HEK293T (cell line): Measurements from ENCODE around the gene SHOC1.
A peak's percentile ranks its signal among the peaks of the same experiment; 100 is the strongest.

ENCODE experiments used
- CTCF ChIA-PET: fragments of 350-600 bp; formaldehyde crosslinking; extraction: SDS; loops from one replicate; lab custom pipeline; 2021; ENCODE audit warnings: antibody characterized with exemption, inconsistent platforms; lab: Yijun Ruan, JAX
- POLR2A ChIA-PET: fragments of 350-600 bp; formaldehyde crosslinking; extraction: SDS; loops from one replicate; lab custom pipeline; 2020; ENCODE audit warnings: antibody characterized with exemption, inconsistent platforms; lab: Yijun Ruan, JAX
- DNase-seq: peaks from one replicate; pipeline ENCODE4 v3.0.0; 2012; ENCODE audit warnings: mixed read lengths; ENCODE audit errors: extremely low spot score
- ARNT ChIP-seq: fragments of 450-650 bp; IDR thresholded peaks from 2 replicates; pipeline ENCODE4 v1.6.1; 2017; ENCODE audit warnings: mild to moderate bottlenecking
- BHLHE40 ChIP-seq: fragments of 450-650 bp; IDR thresholded peaks from 2 replicates; pipeline ENCODE4 v1.6.1; 2016; ENCODE audit warnings: mild to moderate bottlenecking, moderate library complexity, borderline replicate concordance
- CTBP1 ChIP-seq: fragments of 450-650 bp; IDR thresholded peaks from 2 replicates; pipeline ENCODE4 v1.6.1; 2016; ENCODE audit warnings: borderline replicate concordance
- ELF4 ChIP-seq: fragments of 450-650 bp; IDR thresholded peaks from 2 replicates; pipeline ENCODE4 v1.6.1; 2017; ENCODE audit warnings: antibody characterized with exemption
- FOXA1 ChIP-seq: fragments of 450-650 bp; IDR thresholded peaks from 2 replicates; pipeline ENCODE4 v1.6.1; 2016; ENCODE audit warnings: mild to moderate bottlenecking
- FOXK2 ChIP-seq: fragments of 450-650 bp; IDR thresholded peaks from 2 replicates; pipeline ENCODE4 v1.6.1; 2016; ENCODE audit warnings: mild to moderate bottlenecking
- FOXM1 ChIP-seq: fragments of 450-650 bp; IDR thresholded peaks from 2 replicates; pipeline ENCODE4 v1.6.1; 2017; ENCODE audit warnings: mild to moderate bottlenecking, borderline replicate concordance
- HDGF ChIP-seq: fragments of 450-650 bp; IDR thresholded peaks from 2 replicates; pipeline ENCODE4 v1.6.1; 2017; ENCODE audit warnings: antibody characterized with exemption, borderline replicate concordance
- L3MBTL2 ChIP-seq: fragments of 450-650 bp; conservative IDR thresholded peaks from 2 replicates; pipeline ENCODE4 v1.6.1; 2016; ENCODE audit warnings: mild to moderate bottlenecking
- LEF1 ChIP-seq: fragments of 450-650 bp; IDR thresholded peaks from 2 replicates; pipeline ENCODE4 v1.6.1; 2017; ENCODE audit warnings: mild to moderate bottlenecking, borderline replicate concordance
- NFRKB ChIP-seq: fragments of 450-650 bp; IDR thresholded peaks from 2 replicates; pipeline ENCODE4 v1.6.1; 2016; ENCODE audit warnings: mild to moderate bottlenecking, moderate library complexity
- PKNOX1 ChIP-seq: fragments of 450-650 bp; IDR thresholded peaks from 2 replicates; pipeline ENCODE4 v1.6.1; 2016
- SP1 ChIP-seq: fragments of 450-650 bp; IDR thresholded peaks from 2 replicates; pipeline ENCODE4 v1.6.1; 2017
- SUZ12 ChIP-seq: fragments of 450-650 bp; IDR thresholded peaks from 2 replicates; pipeline ENCODE4 v1.6.1; 2016; ENCODE audit warnings: mild to moderate bottlenecking
- TARDBP ChIP-seq: fragments of 450-650 bp; IDR thresholded peaks from 2 replicates; pipeline ENCODE4 v1.6.1; 2016
- ZNF384 ChIP-seq: fragments of 450-650 bp; IDR thresholded peaks from 2 replicates; pipeline ENCODE4 v1.6.1; 2016

Gene SHOC1

DNA sequence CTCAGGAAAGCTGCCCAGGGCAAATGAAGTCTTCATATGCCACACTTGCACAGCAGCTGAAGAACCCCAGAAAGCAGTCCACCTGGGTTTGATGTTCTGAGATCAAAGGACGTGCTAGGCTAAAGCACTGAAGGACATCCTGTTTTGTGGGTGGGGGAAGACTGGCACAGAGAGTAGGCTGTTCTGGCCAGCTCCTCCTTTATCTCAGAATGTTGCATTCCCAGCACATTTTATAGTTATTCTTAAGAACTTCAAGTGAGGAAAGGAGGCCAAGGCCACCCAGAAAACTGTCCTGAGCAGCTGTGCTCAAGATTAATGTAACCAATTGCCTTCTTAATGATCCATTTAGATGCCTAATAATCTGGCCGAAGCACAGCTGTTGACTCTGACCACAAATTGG, 10.9 kb downstream of the SHOC1 start:
- POLR2A ChIA-PET = no interaction called here
- CTCF ChIA-PET = no interaction called here
- no peak for DNase-seq
- TF ChIP-seq NFRKB (no peak), FOXA1 (no peak), CTBP1 (no peak), ZNF384 (no peak), ARNT (no peak), SUZ12 (no peak), PKNOX1 (no peak), BHLHE40 (no peak), FOXK2 (no peak), L3MBTL2 (no peak), TARDBP (no peak), FOXM1 (no peak), HDGF (no peak), ELF4 (no peak), LEF1 (no peak), SP1 (no peak)

- ChIA-PET POLR2A (no interaction called here), CTCF (no interaction called here)
- no peak for TF ChIP-seq FOXA1
- no peak for TF ChIP-seq ARNT
- TF ChIP-seq HDGF = no peak
- no peak for TF ChIP-seq SUZ12
- no peak for TF ChIP-seq ZNF384
- TF ChIP-seq PKNOX1 = no peak
- no peak for TF ChIP-seq CTBP1
- no peak for TF ChIP-seq L3MBTL2
- TF ChIP-seq NFRKB = no peak
- TF ChIP-seq FOXK2 = no peak
- no peak for TF ChIP-seq ELF4
- TF ChIP-seq FOXM1 = no peak
- TF ChIP-seq BHLHE40 = no peak
- TF ChIP-seq LEF1 = no peak
- TF ChIP-seq SP1 = no peak
- TF ChIP-seq TARDBP = no peak
- no peak for DNase-seq
Measured at GRCh38 chr9:111783424-111783823, 11.3 kb downstream of the SHOC1 start.

DNA sequence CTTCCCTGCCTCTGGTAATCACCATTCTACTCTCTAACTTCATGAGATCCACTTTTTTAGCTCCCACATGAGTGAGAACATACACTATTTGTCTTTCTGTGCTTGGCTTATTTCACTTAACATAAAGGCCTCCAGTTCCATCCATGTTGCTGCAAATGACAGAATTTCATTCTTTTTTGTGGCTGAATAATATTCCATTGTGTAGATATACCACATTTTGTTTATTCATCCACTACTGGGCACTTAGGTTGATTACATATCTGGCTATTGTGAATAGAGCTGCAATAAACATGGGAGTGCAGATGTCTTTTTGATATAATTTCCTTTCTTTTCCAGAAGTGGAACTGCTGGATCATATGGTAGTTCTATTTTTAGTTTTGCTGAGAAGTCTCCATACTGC, 28.7 kb downstream of the SHOC1 start:
- no peak for DNase-seq
- ChIA-PET CTCF (no interaction called here), POLR2A (no interaction called here)
- TF ChIP-seq ELF4 = no peak
- no peak for TF ChIP-seq ARNT
- TF ChIP-seq FOXM1 = no peak
- TF ChIP-seq FOXK2 = no peak
- TF ChIP-seq LEF1 = no peak
- no peak for TF ChIP-seq BHLHE40
- TF ChIP-seq CTBP1 = no peak
- no peak for TF ChIP-seq ZNF384
- TF ChIP-seq NFRKB = no peak

DNA sequence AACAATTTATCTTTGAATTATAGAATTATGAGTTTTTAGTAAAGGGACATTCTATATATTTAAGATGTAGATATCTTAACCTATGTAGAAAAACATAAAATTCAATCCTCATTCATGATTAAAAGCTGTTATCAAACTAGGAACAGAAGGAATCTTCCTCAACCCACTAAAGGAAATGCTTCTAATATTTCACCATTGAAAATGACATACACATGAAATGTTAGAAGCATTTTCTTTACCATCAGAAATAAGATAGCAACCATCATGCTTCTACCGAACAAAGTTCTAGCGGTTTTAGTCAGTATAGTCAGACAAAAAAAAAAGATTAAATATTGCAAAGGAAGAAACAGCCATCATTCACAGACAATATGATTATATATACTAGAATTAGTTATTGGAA, 32.2 kb downstream of the SHOC1 start:
- DNase-seq = no peak
- TF ChIP-seq BHLHE40 = no peak
- no peak for TF ChIP-seq NFRKB
- TF ChIP-seq FOXA1 = no peak
- TF ChIP-seq HDGF = no peak
- TF ChIP-seq LEF1 = no peak
- no peak for TF ChIP-seq SP1
- no peak for TF ChIP-seq FOXK2
- TF ChIP-seq SUZ12 = no peak
- ChIA-PET CTCF (interaction anchor here (1.0 kb wide), 1 partner anchor 213 kb away, joined by 3 read pairs; no protein-coding TSS in a partner anchor), POLR2A (no interaction called here)

DNA sequence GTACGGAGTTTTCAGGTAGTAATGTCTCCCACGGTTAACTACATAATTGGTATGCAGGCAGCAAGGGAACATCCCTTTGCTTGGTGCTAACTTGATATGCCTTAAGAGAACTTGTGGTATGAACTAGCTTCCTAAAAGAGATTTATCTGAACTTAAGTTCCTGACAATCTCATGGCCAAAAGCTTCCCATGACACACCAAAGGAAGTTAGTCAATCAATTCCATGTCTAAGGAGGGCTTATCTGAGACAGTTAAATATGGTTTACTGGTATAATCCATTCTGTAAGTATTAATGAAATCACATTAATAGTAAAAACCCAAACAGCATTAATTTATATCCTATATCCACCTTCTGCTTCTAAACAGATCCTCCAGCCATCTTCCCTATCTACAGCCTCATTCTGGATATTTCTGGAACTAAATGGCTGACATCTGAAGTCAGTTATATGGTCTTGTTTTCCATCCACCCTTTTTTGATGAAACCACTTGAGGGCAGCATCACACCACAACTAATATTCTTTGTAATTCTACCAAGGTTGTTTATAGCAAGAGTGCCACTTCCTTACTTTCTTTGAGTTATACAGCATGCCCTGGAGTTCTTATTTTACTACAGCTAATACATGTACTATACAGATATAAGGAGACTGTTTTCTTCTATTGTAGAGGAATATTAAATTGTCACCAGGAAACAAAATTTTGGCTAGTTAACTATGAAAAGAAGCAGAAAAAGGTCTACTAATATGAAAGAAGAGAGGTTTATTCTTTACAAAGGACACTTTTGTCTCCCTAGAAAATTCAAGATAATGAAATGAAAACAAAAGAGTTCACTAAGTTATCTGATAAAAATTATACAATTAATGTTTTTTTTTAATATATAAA, 34.7 kb downstream of the SHOC1 start:
- DNase-seq = peak; percentile 47
- POLR2A ChIA-PET = no interaction called here
- CTCF ChIA-PET = interaction anchor here (0.6 to 3.4 kb wide), 4 partner anchors 238 to 315 kb away, joined by 3 to 16 read pairs (median 3); no protein-coding TSS in a partner anchor
- peak; percentile 26; the same call in 1 of the 2 replicates for TF ChIP-seq ARNT
- no peak for TF ChIP-seq ELF4
- TF ChIP-seq PKNOX1 = peak; percentile 21; the same call in 1 of the 2 replicates

- POLR2A ChIA-PET = no interaction called here
- TF ChIP-seq CTBP1 = no peak
- no peak for TF ChIP-seq ELF4
- no peak for TF ChIP-seq PKNOX1
- no peak for TF ChIP-seq L3MBTL2
- no peak for TF ChIP-seq FOXA1
- no peak for TF ChIP-seq FOXK2
- no peak for TF ChIP-seq LEF1
- no peak for TF ChIP-seq ZNF384
- no peak for TF ChIP-seq TARDBP
- no peak for DNase-seq
- CTCF ChIA-PET = no interaction called here
Measured at GRCh38 chr9:111754800-111755199, 39.9 kb downstream of the SHOC1 start.
